Panc1 (cell line): Measurements from ENCODE around the gene ANKRD13C.

Experiments used
- POLR2AphosphoS5 ChIP-seq: IDR thresholded peaks from 2 replicates; pipeline ENCODE4 v1.6.1; 2012; ENCODE audit warnings: mild to moderate bottlenecking, low read depth, low read length, moderate library complexity
- SIN3A ChIP-seq: IDR thresholded peaks from 2 replicates; pipeline ENCODE4 v1.6.1; 2012; ENCODE audit warnings: low read depth, mild to moderate bottlenecking, low read length, moderate library complexity, borderline replicate concordance; ENCODE audit not compliant: insufficient read depth
- TF ChIP-seq, protein P1 (sequence below), 2 experiments: IDR thresholded peaks; 2 replicates each; pipeline ENCODE4 v1.6.1; 2011 to 2012; ENCODE audit warnings: low read depth in 2 of 2, control low read depth in 1 of 2, low read length in 1 of 2, mild to moderate bottlenecking in 1 of 2, moderate library complexity in 1 of 2; ENCODE audit not compliant: insufficient read depth in 1 of 2
- TF ChIP-seq, protein P2 (sequence below): fragments of 450-650 bp; IDR thresholded peaks from 2 replicates; pipeline ENCODE4 v1.5.1; 2017; ENCODE audit warnings: mild to moderate bottlenecking

DNA sequence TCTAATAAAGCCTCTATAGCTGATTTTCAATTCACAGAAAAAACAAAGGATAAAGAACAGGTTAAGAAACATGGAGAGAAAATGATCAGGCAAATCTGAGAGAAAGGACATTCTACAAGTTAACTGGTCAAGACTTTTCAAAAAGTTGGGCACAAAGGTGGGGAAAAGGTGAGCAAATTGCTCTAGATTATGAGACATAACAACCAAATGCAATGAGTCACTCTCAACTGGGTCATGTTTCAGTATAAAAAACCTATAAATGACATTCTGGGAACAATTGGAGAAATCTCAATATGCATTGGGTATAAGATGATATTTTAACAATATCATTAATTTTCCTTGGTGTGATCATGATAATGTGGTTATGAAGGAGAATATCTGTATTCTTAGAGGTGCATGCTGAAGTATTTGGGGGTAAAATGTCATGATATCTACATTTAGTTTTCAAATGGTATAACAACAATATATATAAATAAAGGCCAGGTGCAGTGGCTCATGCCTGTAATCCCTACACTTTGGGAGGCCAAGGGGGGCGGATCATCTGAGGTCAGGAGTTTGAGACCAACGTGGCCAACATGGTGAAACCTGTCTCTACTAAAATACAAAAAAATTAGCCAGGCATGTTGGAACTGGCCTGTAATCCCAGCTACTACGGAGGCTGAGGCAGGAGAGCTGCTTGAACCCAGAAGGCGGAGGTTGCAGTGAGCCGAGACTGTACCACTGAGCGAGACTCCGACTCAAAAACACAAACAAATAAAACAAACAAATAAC, 27.0 kb downstream of the ANKRD13C start:
- TF ChIP-seq, protein P1, sequence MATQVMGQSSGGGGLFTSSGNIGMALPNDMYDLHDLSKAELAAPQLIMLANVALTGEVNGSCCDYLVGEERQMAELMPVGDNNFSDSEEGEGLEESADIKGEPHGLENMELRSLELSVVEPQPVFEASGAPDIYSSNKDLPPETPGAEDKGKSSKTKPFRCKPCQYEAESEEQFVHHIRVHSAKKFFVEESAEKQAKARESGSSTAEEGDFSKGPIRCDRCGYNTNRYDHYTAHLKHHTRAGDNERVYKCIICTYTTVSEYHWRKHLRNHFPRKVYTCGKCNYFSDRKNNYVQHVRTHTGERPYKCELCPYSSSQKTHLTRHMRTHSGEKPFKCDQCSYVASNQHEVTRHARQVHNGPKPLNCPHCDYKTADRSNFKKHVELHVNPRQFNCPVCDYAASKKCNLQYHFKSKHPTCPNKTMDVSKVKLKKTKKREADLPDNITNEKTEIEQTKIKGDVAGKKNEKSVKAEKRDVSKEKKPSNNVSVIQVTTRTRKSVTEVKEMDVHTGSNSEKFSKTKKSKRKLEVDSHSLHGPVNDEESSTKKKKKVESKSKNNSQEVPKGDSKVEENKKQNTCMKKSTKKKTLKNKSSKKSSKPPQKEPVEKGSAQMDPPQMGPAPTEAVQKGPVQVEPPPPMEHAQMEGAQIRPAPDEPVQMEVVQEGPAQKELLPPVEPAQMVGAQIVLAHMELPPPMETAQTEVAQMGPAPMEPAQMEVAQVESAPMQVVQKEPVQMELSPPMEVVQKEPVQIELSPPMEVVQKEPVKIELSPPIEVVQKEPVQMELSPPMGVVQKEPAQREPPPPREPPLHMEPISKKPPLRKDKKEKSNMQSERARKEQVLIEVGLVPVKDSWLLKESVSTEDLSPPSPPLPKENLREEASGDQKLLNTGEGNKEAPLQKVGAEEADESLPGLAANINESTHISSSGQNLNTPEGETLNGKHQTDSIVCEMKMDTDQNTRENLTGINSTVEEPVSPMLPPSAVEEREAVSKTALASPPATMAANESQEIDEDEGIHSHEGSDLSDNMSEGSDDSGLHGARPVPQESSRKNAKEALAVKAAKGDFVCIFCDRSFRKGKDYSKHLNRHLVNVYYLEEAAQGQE (IDR thresholded peaks at IDR 0.05; ENCODE audit: insufficient read depth in 1 of 2, low read depth in 2 of 2, low read length in 1 of 2) = no peak
- TF ChIP-seq, protein P2, sequence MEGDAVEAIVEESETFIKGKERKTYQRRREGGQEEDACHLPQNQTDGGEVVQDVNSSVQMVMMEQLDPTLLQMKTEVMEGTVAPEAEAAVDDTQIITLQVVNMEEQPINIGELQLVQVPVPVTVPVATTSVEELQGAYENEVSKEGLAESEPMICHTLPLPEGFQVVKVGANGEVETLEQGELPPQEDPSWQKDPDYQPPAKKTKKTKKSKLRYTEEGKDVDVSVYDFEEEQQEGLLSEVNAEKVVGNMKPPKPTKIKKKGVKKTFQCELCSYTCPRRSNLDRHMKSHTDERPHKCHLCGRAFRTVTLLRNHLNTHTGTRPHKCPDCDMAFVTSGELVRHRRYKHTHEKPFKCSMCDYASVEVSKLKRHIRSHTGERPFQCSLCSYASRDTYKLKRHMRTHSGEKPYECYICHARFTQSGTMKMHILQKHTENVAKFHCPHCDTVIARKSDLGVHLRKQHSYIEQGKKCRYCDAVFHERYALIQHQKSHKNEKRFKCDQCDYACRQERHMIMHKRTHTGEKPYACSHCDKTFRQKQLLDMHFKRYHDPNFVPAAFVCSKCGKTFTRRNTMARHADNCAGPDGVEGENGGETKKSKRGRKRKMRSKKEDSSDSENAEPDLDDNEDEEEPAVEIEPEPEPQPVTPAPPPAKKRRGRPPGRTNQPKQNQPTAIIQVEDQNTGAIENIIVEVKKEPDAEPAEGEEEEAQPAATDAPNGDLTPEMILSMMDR = no peak
- no peak for TF ChIP-seq POLR2AphosphoS5
- TF ChIP-seq SIN3A = no peak
